GM19463 (cell line): ENCODE measurements around the gene KLF5.
"Not testable (repeated sequence)": the region's sequence is repeated elsewhere in the genome, so short reads cannot be mapped to it uniquely, and the experiment has no call there.

Experiments
- ATAC-seq: cut with Tn5 transposase; IDR thresholded peaks from one replicate; pipeline ENCODE4 v1.9.1; 2021; ENCODE audit warnings: mild to moderate bottlenecking, moderate library complexity; ENCODE audit not compliant: unreplicated experiment

KLF5 gene

GRCh38 chr13:73082895-73083294, 24.1 kb downstream of the KLF5 start:
- no peak for ATAC-seq

DNA sequence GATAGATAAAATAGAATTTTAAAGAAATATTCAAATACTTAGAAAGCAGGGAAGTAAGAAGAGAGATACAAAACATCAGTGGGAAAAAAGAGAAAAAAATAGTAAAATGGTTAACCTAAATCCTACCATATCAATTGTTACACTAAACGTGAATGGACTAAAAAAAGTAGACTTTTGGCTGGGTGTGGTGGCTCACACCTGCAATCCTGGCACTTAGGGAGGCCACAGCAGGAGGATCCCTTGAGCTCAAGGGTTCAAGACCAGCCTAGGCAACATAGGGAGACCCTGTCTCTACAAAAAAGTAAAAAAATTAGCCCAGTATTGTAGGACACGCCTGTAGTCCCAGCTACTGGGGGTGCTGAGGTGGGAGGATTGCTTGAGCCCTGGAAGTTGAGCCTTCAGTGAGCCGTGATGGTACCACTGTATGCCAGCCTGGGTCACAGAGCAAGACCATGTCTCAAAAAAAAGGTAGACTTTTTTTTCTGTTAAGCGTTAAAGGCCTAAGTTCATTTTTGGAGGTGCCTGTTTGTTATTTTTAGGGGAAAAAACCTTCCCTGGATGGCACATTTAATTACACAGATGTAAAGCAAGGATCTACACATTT, 29.6 kb downstream of the KLF5 start:
- no peak for ATAC-seq

DNA sequence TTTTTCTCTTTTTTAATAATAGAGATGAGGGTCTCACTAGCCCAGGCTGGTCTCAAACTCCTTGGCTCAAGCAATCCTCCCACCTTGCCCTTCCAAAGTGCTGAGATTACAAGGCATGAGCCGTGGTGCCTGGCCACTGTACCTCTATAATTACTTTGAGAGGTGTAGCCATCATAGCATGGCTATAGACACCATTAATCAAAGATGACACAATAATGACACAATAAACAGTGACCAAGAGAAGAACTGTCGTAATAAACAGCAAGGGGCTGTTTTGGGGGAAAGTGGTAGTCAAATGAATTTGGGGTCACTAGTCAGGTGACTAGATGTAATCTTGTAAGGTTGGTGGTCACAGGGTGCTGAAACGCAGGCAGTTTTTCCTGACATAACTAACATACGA, 30.4 kb downstream of the KLF5 start:
- ATAC-seq, result no peak

- ATAC-seq, result no peak
These were observed 31.5 kb downstream of the KLF5 start for GRCh38 chr13:73090116-73090822.

DNA sequence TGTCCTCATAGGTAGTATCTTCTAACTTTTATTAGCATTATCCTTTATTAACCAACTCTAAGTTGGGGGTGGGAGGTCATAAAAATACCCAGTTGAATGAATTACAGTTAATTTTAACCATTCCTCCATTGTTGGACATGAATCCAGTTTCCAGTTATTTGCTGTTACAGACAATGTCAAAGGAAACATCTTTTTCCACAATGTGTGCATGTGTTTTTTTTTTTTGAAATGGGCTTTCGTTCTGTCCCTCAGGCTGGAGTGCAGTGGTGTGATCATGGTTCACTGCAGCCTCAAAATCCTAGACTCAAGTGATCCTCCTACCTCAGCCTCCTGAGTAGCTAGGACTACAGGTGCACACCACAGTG, 32.0 kb downstream of the KLF5 start:
- no peak for ATAC-seq

DNA sequence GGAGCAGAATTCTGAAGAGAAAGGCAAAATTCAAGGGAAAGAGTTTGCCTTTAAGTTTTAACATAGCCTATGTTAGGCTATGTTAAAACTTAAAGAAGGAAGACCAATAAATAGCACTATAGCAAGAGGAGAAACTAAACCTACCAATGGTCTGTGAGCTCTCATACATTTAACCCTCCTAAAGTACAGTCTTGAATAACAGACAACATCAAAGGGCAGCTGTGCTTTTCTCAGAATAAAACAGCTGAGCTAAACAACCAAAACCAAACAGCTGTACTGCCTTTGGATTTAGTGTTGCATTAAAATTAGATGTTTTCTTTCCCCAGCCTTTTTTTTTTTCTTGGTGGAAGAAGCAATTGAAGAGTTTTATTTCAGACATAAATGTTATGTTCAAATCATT, 34.0 kb downstream of the KLF5 start:
- ATAC-seq, result no peak

DNA sequence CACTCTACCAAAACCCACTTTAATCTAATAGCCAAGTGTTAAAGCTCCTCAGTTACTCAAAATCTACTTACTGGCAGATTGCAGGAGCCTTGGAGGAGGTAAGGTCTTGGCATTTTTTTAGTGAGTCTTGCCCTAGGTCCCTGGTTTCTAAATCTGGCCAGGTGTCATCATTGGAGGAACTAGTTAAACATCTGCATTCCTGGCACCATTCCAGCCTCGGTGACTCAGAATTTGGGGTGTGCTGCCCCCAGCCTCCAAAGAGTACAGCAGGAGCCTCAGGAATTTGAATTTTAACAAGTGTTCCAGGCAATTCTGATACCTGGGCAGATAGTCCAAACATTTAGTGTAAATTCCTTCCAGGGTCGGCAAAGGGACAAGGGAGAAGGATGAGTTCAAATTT, 37.4 kb downstream of the KLF5 start:
- no peak for ATAC-seq

DNA sequence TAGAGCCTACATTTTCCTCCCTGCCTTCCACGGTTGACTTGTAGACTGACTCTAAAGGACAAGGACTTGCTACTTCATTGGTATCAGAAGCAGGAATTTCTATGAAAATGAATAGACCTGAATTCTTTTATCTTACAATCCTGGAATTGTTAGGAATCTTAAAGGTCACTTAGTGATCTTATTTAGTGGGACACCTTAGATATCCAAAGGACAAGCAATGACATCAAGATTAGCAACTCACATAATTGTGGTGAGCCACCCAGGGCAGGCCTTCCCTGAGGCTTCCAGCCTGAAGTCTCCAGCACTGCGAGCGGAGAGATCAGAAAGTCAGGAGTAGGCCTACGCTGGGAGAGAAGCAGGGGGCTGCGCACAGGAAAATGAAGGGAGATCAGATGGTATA, 37.8 kb downstream of the KLF5 start:
- ATAC-seq, result no peak

DNA sequence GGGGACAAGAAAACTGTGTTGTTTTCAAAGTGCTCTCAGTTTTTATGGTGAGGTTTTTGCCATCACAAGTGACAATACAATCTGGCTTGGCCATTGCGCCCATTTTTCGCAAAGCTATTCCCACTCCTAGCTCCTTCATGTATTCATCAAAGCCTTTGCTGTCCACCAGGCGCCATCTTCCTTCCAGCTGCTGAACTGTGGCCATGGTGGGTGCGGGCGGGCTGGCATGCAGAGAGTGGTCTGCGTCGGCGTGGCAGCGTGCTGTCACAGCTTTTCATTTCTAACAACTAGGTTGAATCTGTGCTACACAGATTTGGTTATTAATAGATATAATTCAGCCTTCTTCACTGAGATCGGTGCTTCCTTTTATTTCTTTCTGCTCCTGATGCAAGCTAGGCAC, 42.0 kb downstream of the KLF5 start:
- not testable (repeated sequence) for ATAC-seq

DNA sequence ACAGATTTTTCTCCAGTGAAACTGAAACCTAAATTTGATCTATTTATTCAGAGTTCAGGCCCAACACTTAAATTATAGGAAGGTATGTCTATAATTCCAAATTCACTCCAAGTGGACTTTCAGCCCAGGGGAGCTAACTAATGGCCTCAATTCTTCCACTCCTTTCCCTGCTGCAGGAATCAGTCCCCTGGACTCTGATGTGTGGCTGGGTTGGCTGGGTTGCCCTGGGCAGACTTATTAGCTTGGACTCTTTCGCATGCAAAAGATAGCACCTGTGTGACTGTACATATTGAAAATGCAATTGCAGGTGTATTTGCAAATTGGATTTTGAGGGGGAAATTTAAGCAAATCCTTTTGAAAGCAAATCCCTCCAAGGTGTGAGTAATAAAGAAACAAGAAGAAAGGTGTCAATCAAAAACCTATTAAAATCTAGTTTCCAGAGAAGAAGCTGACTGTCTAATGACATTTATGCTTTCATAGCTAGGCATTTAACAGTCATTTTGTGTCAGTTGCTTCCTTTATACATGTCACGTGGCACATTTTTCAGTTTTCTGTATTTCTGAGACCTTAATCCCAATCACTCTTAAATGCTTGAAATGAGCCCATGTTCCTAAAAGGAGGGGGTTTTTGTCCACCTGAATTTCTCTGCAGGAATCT, 42.7 kb downstream of the KLF5 start:
- no peak for ATAC-seq

- no peak for ATAC-seq
These were observed 44.4 kb downstream of the KLF5 start for GRCh38 chr13:73103238-73103637.

DNA sequence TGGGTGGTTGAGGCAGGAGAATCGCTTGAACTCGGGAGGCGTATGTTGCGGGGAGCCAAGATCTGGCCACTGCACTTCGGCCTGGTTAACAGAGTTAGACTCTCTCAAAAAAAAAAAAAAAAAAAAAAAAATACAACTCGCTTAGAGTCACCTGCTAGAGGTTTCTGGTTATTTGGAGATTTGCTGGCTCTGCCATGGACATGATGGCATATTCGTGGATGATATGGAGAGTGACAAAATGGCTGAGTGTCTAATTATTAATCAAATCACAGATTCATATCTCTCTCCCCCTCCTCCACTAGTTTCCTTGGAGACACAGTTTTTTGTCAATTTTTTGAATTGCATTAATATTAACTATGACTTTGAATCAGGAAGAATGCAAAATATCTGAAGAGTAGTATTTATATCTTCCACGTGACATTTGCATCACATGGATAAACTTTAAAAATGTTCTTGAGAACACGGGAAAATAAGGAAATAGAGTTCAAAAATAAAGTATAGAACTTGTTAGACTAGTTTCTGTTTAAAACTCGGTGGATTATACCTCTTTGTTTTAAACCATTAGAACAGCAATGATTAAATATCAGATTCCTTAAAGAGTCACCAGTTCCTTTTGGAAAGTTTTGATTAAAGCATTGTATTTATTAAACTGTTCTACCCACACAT, 47.8 kb downstream of the KLF5 start:
- ATAC-seq, result no peak

DNA sequence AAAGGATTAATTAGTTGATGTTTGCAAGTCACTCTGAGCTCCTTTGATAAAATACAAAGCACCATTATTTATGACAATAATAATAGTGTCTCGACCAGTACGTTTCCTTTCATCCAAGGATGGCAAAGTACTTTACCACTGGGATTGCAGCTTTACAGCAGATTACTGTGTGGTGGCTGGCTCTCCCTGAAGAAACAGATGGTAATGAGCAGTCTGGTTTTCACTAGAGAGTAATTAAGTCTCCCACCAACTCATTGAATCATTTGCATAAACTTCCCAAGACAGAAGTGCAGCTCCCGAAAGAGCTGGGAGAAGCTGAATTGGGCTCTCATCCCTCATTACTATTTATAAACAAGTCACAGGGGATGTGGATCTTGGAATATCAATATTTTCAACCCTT, 48.7 kb downstream of the KLF5 start:
- ATAC-seq, result no peak

GRCh38 chr13:73107970-73108369, 49.2 kb downstream of the KLF5 start:
- no peak for ATAC-seq

DNA sequence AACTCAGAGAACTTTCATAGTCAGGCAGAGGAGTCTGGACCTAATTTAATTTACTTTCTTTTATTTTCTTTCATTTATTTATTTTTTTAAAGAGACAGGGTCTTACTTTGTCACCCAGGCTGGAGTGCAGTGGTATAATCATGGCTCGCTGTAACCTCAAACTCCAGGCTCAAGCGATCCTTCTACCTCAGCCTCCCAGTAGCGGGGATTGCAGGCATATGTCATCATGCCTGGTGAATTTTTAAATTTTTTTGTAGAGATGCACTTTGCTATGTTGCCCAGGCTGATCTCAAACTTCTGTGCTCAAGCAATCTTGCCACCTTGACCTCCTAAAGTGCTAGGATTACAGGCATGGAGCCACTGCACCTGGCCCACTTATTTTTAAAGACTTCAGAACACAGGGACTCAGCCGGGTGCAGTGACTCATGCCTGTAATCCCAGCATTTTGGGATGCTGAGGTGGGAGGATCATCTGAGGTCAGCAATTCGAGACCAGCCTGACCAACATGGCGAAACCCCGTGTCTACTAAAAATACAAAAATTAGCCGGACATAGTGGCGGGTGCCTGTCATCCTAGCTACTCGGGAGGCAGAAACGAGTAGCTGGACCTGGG, 50.6 kb downstream of the KLF5 start:
- no peak for ATAC-seq

- no peak for ATAC-seq
These were observed 51.2 kb downstream of the KLF5 start for GRCh38 chr13:73109969-73110368.

GRCh38 chr13:73110814-73111213, 52.0 kb downstream of the KLF5 start:
- no peak for ATAC-seq

DNA sequence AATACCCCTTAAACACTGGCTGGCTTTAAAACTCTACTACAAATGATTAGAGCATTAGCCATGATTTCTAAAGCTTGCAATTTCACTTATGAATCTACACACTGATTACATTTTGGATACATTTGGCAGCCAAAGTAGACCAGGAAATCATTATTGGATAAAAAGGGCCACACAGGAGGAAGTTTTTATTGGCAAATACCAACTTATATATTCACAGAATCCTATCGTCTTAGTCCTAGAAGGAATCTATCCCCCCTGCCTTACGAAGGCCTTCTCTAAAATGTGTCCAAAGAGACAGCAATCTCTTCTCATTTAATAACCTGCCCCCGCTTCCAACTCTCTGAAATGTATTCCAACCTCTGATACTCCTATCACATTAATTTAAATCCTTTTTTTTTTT, 52.5 kb downstream of the KLF5 start:
- no peak for ATAC-seq

DNA sequence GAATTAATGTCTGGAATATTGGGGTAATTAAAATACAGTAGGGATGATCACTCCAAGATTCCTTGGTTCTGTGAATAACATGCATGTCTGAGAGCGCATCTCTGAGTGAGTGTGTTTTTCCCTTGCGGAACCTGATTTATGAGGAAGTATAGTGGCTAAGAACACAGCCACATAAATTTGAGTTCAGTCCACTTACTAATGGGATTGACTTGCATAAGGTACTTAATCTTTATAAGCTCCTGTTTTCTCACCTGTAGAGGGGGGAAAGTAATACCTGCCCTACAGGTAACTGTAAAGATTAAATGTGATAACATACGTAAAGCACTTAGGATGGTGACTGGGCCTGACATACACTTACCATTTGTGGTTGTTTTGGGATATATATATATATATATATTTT, 60.8 kb downstream of the KLF5 start:
- ATAC-seq, result no peak
